K562 (cell line): ENCODE measurements around the gene UBXN1. TPM values are rescaled to one million over a fixed set of nuclear protein-coding genes. Genes with fewer than 3 reads are reported as not detected.

Experiments used
- BHLHE40 ChIP-seq: IDR thresholded peaks from 2 replicates; pipeline ENCODE4 v1.6.1; 2011; ENCODE audit warnings: low read length, improper control_type of control experiment
- CBX2 ChIP-seq: fragments of 200-600 bp; sonication (generic); IDR thresholded peaks from one replicate; pipeline ENCODE4 v1.6.1; 2012; ENCODE audit warnings: mild to moderate bottlenecking, low read length, inconsistent platforms; ENCODE audit not compliant: insufficient read depth, poor library complexity, severe bottlenecking
- ETV5 ChIP-seq: sonication (generic); formaldehyde crosslinking; IDR thresholded peaks from 2 replicates; pipeline ENCODE4 v1.4.0; 2020; ENCODE audit warnings: low read depth, mild to moderate bottlenecking, missing genetic modification reagents
- FOS ChIP-seq: IDR thresholded peaks from 3 replicates; pipeline ENCODE4 v1.6.1; 2011; ENCODE audit not compliant: insufficient read length; ENCODE audit errors: extremely low read depth
- GATAD2A ChIP-seq: fragments of 450-650 bp; IDR thresholded peaks from 2 replicates; pipeline ENCODE4 v1.6.1; 2017
- GTF2F1 ChIP-seq: IDR thresholded peaks from 2 replicates; pipeline ENCODE4 v1.6.1; 2011; ENCODE audit warnings: low read depth, low read length, improper control_type of control experiment
- HNRNPK ChIP-seq: fragments of 200-400 bp; formaldehyde crosslinking; IDR thresholded peaks from one replicate; pipeline ENCODE4 v1.6.1; 2018; ENCODE audit warnings: mild to moderate bottlenecking, low read depth, low read length; ENCODE audit not compliant: poor library complexity, severe bottlenecking
- KDM4B ChIP-seq, 2 experiments: fragments of 450-650 bp in 1 of 2; sonication (generic) in 1 of 2; IDR thresholded peaks; 2 replicates each; pipeline ENCODE4 v1.6.1; 2016 to 2017; ENCODE audit warnings: borderline replicate concordance in 2 of 2, antibody characterized with exemption in 1 of 2, low read depth in 1 of 2, mild to moderate bottlenecking in 1 of 2
- MAFG ChIP-seq: fragments of 450-650 bp; conservative IDR thresholded peaks from 2 replicates; pipeline ENCODE4 v1.6.1; 2016; ENCODE audit warnings: missing genetic modification characterization, missing compliant biosample characterization
- NCOA4 ChIP-seq: fragments of 450-650 bp; IDR thresholded peaks from 2 replicates; pipeline ENCODE4 v1.6.1; 2018; ENCODE audit warnings: mild to moderate bottlenecking; ENCODE audit not compliant: partially characterized antibody
- NELFE ChIP-seq: IDR thresholded peaks from 2 replicates; pipeline ENCODE4 v1.6.1; 2011; ENCODE audit warnings: mild to moderate bottlenecking; ENCODE audit not compliant: insufficient read depth, insufficient read length
- PHF21A ChIP-seq: fragments of 450-650 bp; IDR thresholded peaks from 2 replicates; pipeline ENCODE4 v1.6.1; 2017; ENCODE audit warnings: low read depth, borderline replicate concordance
- SIN3B ChIP-seq: fragments of 450-650 bp; IDR thresholded peaks from 2 replicates; pipeline ENCODE4 v1.6.1; 2017; ENCODE audit warnings: low read depth, mild to moderate bottlenecking, moderate library complexity
- TCF7 ChIP-seq: sonication (generic); IDR thresholded peaks from 2 replicates; pipeline ENCODE4 v1.6.1; 2016; ENCODE audit warnings: antibody characterized with exemption, borderline replicate concordance
- TFAP4 ChIP-seq: sonication (generic); formaldehyde crosslinking; IDR thresholded peaks from 2 replicates; pipeline ENCODE4 v1.8.0; 2022; ENCODE audit warnings: missing genetic modification reagents, mild to moderate bottlenecking, moderate library complexity, borderline replicate concordance
- ZNF592 ChIP-seq: fragments of 450-650 bp; IDR thresholded peaks from 2 replicates; pipeline ENCODE4 v1.6.1; 2017; ENCODE audit warnings: antibody characterized with exemption, mild to moderate bottlenecking
- polyA plus RNA-seq, 8 experiments: library from polyadenylated mRNA; depleted of rRNA in 4 of 8; stranded (reverse) in 5 of 8; unstranded in 3 of 8; fragments of >200 nt; fragmentation: Nextera tagmentation in 2 of 8; fragmentation: Illumina TruSeq in 1 of 8; extraction: Ambion mirVana in 2 of 8; extraction: Trizol in 1 of 8; gene quantifications; 2 replicates each; pipeline versions ENCODE4 v1.2.1 to v1.2.3, GENCODE V29; 2011 to 2014; ENCODE audit warnings: inconsistent platforms in 1 of 8, missing spikeins in 1 of 8
- total RNA-seq, 7 experiments: library from RNA; depleted of rRNA in 6 of 7; stranded (reverse); fragments of >200 nt in 6 of 7; fragmentation: Illumina TruSeq in 2 of 7; extraction: Trizol in 2 of 7; gene quantifications; 2 replicates each; pipeline versions ENCODE4 v1.2.1 to v1.2.3, GENCODE V29; 2011 to 2021; ENCODE audit warnings: low replicate concordance in 1 of 7
- TF ChIP-seq, protein P1 (sequence below): sonication (generic); formaldehyde crosslinking; IDR thresholded peaks from 2 replicates; pipeline ENCODE4 v1.8.0; 2022; ENCODE audit warnings: missing genetic modification reagents, mild to moderate bottlenecking, borderline replicate concordance
- TF ChIP-seq, protein P2 (sequence below), 2 experiments: fragments of 450-650 bp; IDR thresholded peaks; 2 replicates each; pipeline ENCODE4 v1.6.1; 2016

The UBXN1 gene
- total and polyA plus RNA-seq, 9 of the 15 experiments (the other 6 are each of a cell fraction or from before 2014, with no cell fraction given): 4.8 to 263 (median 99.7) TPM

GRCh38 chr11:62678770-62679696 is at the start of gene UBXN1 (continued):
- peak; percentile 85; the same call in 1 of the 2 replicates for TF ChIP-seq ETV5
- TF ChIP-seq NELFE: no peak
- peak; percentile 90; the same call in 1 of the 2 replicates for TF ChIP-seq SIN3B
- TF ChIP-seq PHF21A: no peak
- TF ChIP-seq CBX2: no peak
- no peak for TF ChIP-seq MAFG
- TF ChIP-seq GTF2F1: no peak
- TF ChIP-seq TCF7: peak; percentile 51; the same call in 1 of the 2 replicates
- 0 out of 2 replicates have a peak, but pooled peaks have one; percentile 56 for TF ChIP-seq GATAD2A
- TF ChIP-seq NCOA4: no peak
- TF ChIP-seq HNRNPK: no peak
- peak in 1 of 2 experiments; percentile 91; a peak in 1 of 4 replicates for TF ChIP-seq KDM4B (IDR thresholded peaks at IDR 0.05; ENCODE audit: borderline replicate concordance in 2 of 2, low read depth in 1 of 2)
- TF ChIP-seq TFAP4: peak; percentile 76
- TF ChIP-seq, protein P1, sequence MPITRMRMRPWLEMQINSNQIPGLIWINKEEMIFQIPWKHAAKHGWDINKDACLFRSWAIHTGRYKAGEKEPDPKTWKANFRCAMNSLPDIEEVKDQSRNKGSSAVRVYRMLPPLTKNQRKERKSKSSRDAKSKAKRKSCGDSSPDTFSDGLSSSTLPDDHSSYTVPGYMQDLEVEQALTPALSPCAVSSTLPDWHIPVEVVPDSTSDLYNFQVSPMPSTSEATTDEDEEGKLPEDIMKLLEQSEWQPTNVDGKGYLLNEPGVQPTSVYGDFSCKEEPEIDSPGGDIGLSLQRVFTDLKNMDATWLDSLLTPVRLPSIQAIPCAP (CRISPR knock-in tag): no peak
- TF ChIP-seq ZNF592: peak; percentile 73; the same call in 1 of the 2 replicates
- TF ChIP-seq BHLHE40: peak; percentile 87
- TF ChIP-seq, protein P2, sequence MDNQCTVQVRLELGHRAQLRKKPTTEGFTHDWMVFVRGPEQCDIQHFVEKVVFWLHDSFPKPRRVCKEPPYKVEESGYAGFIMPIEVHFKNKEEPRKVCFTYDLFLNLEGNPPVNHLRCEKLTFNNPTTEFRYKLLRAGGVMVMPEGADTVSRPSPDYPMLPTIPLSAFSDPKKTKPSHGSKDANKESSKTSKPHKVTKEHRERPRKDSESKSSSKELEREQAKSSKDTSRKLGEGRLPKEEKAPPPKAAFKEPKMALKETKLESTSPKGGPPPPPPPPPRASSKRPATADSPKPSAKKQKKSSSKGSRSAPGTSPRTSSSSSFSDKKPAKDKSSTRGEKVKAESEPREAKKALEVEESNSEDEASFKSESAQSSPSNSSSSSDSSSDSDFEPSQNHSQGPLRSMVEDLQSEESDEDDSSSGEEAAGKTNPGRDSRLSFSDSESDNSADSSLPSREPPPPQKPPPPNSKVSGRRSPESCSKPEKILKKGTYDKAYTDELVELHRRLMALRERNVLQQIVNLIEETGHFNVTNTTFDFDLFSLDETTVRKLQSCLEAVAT (IDR thresholded peaks at IDR 0.05): no peak
- no peak for TF ChIP-seq FOS
